B cell (primary cell): ENCODE results near the gene XRRA1. TPM values are rescaled to one million over a fixed set of nuclear protein-coding genes. Genes with fewer than 3 reads are reported as not detected.

Experiments used
- ATAC-seq: fragments of 200-7000 bp; cut with Tn5 transposase; one replicate; pipeline ENCODE4 v1.10.0; 2021; ENCODE audit warnings: low read depth, mild to moderate bottlenecking, moderate number of reproducible peaks, moderate library complexity
- CTCF ChIA-PET: fragments of 350-600 bp; sonication (Branson Sonifier 250); formaldehyde crosslinking; loops from one replicate; lab custom pipeline; 2021; ENCODE audit warnings: antibody characterized with exemption, inconsistent platforms; lab: Charles Lee
- POLR2A ChIA-PET: fragments of 350-600 bp; sonication (Branson Sonifier 250); formaldehyde crosslinking; loops from one replicate; lab custom pipeline; 2021; ENCODE audit warnings: antibody characterized with exemption; lab: Charles Lee
- DNase-seq: peaks from one replicate; pipeline ENCODE4 v3.0.0; 2013
- H2AFZ ChIP-seq: 2 replicates; pipeline ENCODE4 v1.6.1; 2012; ENCODE audit warnings: mild to moderate bottlenecking, low read depth, low read length; ENCODE audit not compliant: insufficient read depth, poor library complexity, severe bottlenecking
- H3K27ac ChIP-seq, 2 donors: 1 replicate in 1 of 2; 2 replicates in 1 of 2; pipeline ENCODE4 v1.5.1; 2012 to 2013; ENCODE audit warnings: low read length in 2 of 2, mild to moderate bottlenecking in 2 of 2, moderate library complexity in 1 of 2
- H3K27me3 ChIP-seq, 4 experiments: fragments of 200-600 bp in 1 of 4; sonication (generic) in 1 of 4; replicated peaks in 1 of 4; 1 replicate in 2 of 4; 2 replicates in 2 of 4; pipeline versions ENCODE4 v1.6.1 to v1.7.0; 2013 to 2016; ENCODE audit warnings: low read length in 3 of 4, mild to moderate bottlenecking in 2 of 4, mixed read lengths in 1 of 4, moderate library complexity in 1 of 4; ENCODE audit not compliant: insufficient read depth in 4 of 4, control insufficient read depth in 3 of 4; ENCODE audit errors: control extremely low read depth in 1 of 4
- H3K36me3 ChIP-seq, 2 experiments: replicated peaks in 1 of 2; 1 replicate in 1 of 2; 2 replicates in 1 of 2; pipeline versions ENCODE4 v1.6.1 to v1.7.1; 2013; ENCODE audit warnings: low read length in 1 of 2; ENCODE audit not compliant: insufficient read depth in 2 of 2, control insufficient read depth in 1 of 2; ENCODE audit errors: control extremely low read depth in 1 of 2, extremely low read depth in 1 of 2
- H3K4me1 ChIP-seq, 2 donors: fragments of 200-600 bp in 1 of 2; sonication (generic) in 1 of 2; 1 replicate in 1 of 2; 2 replicates in 1 of 2; pipeline versions ENCODE4 v1.5.1 to v1.6.1; 2013 to 2017; ENCODE audit warnings: low read length in 2 of 2; ENCODE audit not compliant: control insufficient read depth in 2 of 2, insufficient read depth in 2 of 2
- H3K4me2 ChIP-seq: replicated peaks from 2 replicates; pipeline ENCODE3; 2012; ENCODE audit warnings: mild to moderate bottlenecking, low read depth, low read length; ENCODE audit not compliant: poor library complexity, severe bottlenecking
- H3K4me3 ChIP-seq, 5 experiments: fragments of 200-600 bp in 1 of 5; sonication (generic) in 1 of 5; 1 replicate in 3 of 5; 2 replicates in 2 of 5; pipeline versions ENCODE4 v1.5.1 to v1.7.0; 2011 to 2016; ENCODE audit warnings: low read length in 4 of 5, mild to moderate bottlenecking in 4 of 5, low read depth in 2 of 5, control low read depth in 1 of 5, moderate library complexity in 1 of 5; ENCODE audit not compliant: insufficient read depth in 1 of 5; ENCODE audit errors: control extremely low read depth in 1 of 5, extremely low read depth in 1 of 5
- H3K79me2 ChIP-seq: fragments of 200-600 bp; sonication (generic); one replicate; pipeline ENCODE4 v1.6.0; 2016; ENCODE audit warnings: low read length; ENCODE audit not compliant: control insufficient read depth, insufficient read depth
- H3K9ac ChIP-seq: fragments of 200-600 bp; sonication (generic); 2 replicates; pipeline ENCODE4 v1.6.1; 2017; ENCODE audit warnings: mild to moderate bottlenecking, low read length, moderate library complexity
- H3K9me3 ChIP-seq, 3 donors: one replicate each; pipeline versions ENCODE4 v1.6.1 to v1.7.1; 2013; ENCODE audit warnings: low read length in 2 of 3; ENCODE audit not compliant: control insufficient read depth in 2 of 3, insufficient read depth in 1 of 3; ENCODE audit errors: control extremely low read depth in 1 of 3
- H4K20me1 ChIP-seq: 2 replicates; pipeline ENCODE4 v1.6.0; 2012; ENCODE audit warnings: mild to moderate bottlenecking, low read length; ENCODE audit not compliant: insufficient read depth, control insufficient read depth, poor library complexity, severe bottlenecking
- H3K27ac Mint-ChIP-seq: one replicate; pipeline ENCODE4 v1.8.0; 2021; ENCODE audit warnings: mixed read lengths
- H3K27me3 Mint-ChIP-seq: one replicate; pipeline ENCODE4 v1.8.0; 2021; ENCODE audit warnings: mixed read lengths
- H3K4me1 Mint-ChIP-seq: one replicate; pipeline ENCODE4 v1.8.0; 2021; ENCODE audit warnings: mixed read lengths
- H3K4me3 Mint-ChIP-seq: one replicate; pipeline ENCODE4 v1.8.0; 2021; ENCODE audit warnings: mixed read lengths
- H3K9me3 Mint-ChIP-seq: one replicate; pipeline ENCODE4 v1.8.0; 2022; ENCODE audit warnings: mixed read lengths; ENCODE audit not compliant: insufficient read depth
- CTCF ChIP-seq: fragments of 200-600 bp; IDR thresholded peaks from one replicate; pipeline ENCODE4 v1.8.0; 2022; ENCODE audit warnings: antibody characterized with exemption, mild to moderate bottlenecking
- EZH2 ChIP-seq: IDR thresholded peaks from 2 replicates; pipeline ENCODE4 v1.6.1; 2012; ENCODE audit warnings: borderline replicate concordance, low read depth, mild to moderate bottlenecking, moderate library complexity, low read length; ENCODE audit not compliant: insufficient read depth, poor library complexity, severe bottlenecking
- WGBS: methylation state at CpG from one replicate; pipeline ENCODE4 v1.1.5; 2013; ENCODE audit warnings: missing lambda C conversion rate; ENCODE audit not compliant: insufficient coverage; 5-methylcytosine and 5-hydroxymethylcytosine counted together
- intact Hi-C: fragments of 100-400 bp; cut with micrococcal nuclease; formaldehyde crosslinking; loops from one replicate; pipeline ENCODE4 v1.10.0; 2022
- polyA plus RNA-seq: library from polyadenylated mRNA; depleted of rRNA; stranded (reverse); fragments of >200 nt; gene quantifications from 2 replicates; pipeline ENCODE4 v1.2.3, GENCODE V29; 2012
- total RNA-seq, 2 donors: library from RNA; stranded (reverse); fragments of 120-200 nt in 1 of 2; gene quantifications; 1 replicate in 1 of 2; 2 replicates in 1 of 2; pipeline versions ENCODE4 v1.2.3 to v1.2.4, GENCODE V29; 2013 to 2022

The XRRA1 gene
- total and polyA plus RNA-seq, 2 donors (not counting 1 experiment from before 2014, with no cell fraction given) = 6.9 to 80.8 TPM

- no peak overlapping the region for H3K27ac Mint-ChIP-seq
- CTCF ChIA-PET = no interaction called here
- Histone ChIP-seq H3K4me3 (no peak overlapping the region), H2AFZ (no peak overlapping the region), H3K36me3 (peaks cover 4 to 10% of the 10 kb centered on the region in 2 experiments), H4K20me1 (no peaks in the 10 kb centered on the region), H3K9me3 (no peaks in the 10 kb centered on the region), H3K4me1 (no peaks in the 10 kb centered on the region), H3K4me2 (no peak overlapping the region), H3K79me2 (peaks cover 27% of the 10 kb centered on the region), H3K27ac (no peak overlapping the region), H3K27me3 (no peaks in the 10 kb centered on the region), H3K9ac (no peak overlapping the region)
- H3K9me3 Mint-ChIP-seq = no peaks in the 10 kb centered on the region
- no peak for TF ChIP-seq CTCF
- no peak for TF ChIP-seq EZH2
- intact Hi-C loops = no loop called here
- peaks cover 18% of the 10 kb centered on the region for H3K4me1 Mint-ChIP-seq
- ATAC-seq = no peak
- POLR2A ChIA-PET = no interaction called here
- no peak for DNase-seq
- no peaks in the 10 kb centered on the region for H3K27me3 Mint-ChIP-seq
- no peak overlapping the region for H3K4me3 Mint-ChIP-seq
- 98% methylated on average over 5 of the region's 5 CpGs for WGBS
Measured at GRCh38 chr11:74942073-74942759, 6.7 kb downstream of the XRRA1 start.

DNA sequence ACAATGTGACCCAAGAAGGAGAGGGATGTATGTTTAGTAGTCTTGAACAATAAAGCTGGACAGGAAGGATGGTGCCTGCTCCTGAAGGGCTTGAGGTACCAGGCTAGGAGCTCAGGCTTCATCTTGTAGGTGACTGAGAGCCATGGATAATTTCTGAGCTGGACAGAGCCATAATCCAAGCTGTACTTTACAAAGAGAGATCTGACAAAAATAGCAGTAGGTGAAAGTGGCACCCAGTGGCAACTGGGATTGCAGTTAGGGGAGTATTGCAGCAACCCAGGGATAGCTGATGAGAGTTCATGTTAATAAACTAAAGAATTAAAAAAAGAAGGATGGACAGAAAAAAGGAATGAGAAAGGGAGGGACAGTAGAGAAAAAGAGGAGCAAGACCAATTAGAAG lies 7.4 kb downstream of the XRRA1 start:
- Mint-ChIP-seq H3K9me3 (no peaks in the 10 kb centered on the region), H3K4me1 (peaks cover 16% of the 10 kb centered on the region), H3K4me3 (no peak overlapping the region), H3K27me3 (no peaks in the 10 kb centered on the region), H3K27ac (no peak overlapping the region)
- ChIA-PET CTCF (no interaction called here), POLR2A (no interaction called here)
- H3K4me2 ChIP-seq = no peak overlapping the region
- peaks cover 10 to 11% of the 10 kb centered on the region in 2 experiments for H3K36me3 ChIP-seq
- peaks cover 20% of the 10 kb centered on the region for H3K79me2 ChIP-seq
- H3K4me3 ChIP-seq = no peak overlapping the region
- H4K20me1 ChIP-seq = no peaks in the 10 kb centered on the region
- no peak for TF ChIP-seq EZH2
- TF ChIP-seq CTCF = no peak
- H2AFZ ChIP-seq = no peak overlapping the region
- no peaks in the 10 kb centered on the region for H3K4me1 ChIP-seq
- intact Hi-C loops = no loop called here
- ATAC-seq (no peak), DNase-seq (no peak)
- H3K9ac ChIP-seq = no peak overlapping the region
- H3K9me3 ChIP-seq = no peaks in the 10 kb centered on the region
- H3K27ac ChIP-seq = no peak overlapping the region
- H3K27me3 ChIP-seq = no peaks in the 10 kb centered on the region
